GM12878 (cell line): ENCODE results near the gene RPL18. TPM values are rescaled to one million over a fixed set of nuclear protein-coding genes. Genes with fewer than 3 reads are reported as not detected.
A peak's percentile ranks its signal among the peaks of the same experiment; 100 is the strongest.

Experiments used
- CEBPB ChIP-seq, 2 experiments: fragments of 150-350 bp in 1 of 2; IDR thresholded peaks; 2 replicates each; pipeline ENCODE4 v1.6.1; 2012 to 2014; ENCODE audit warnings: low read depth in 2 of 2, low read length in 2 of 2, borderline replicate concordance in 1 of 2, inconsistent platforms in 1 of 2
- CHD4 ChIP-seq: fragments of 200-600 bp; sonication (generic); IDR thresholded peaks from 2 replicates; pipeline ENCODE4 v1.6.1; 2016; ENCODE audit warnings: mild to moderate bottlenecking
- EGR1 ChIP-seq, 2 experiments: IDR thresholded peaks; 1 replicate in 1 of 2; 2 replicates in 1 of 2; pipeline ENCODE4 v1.6.1; 2011 to 2012; ENCODE audit warnings: low read depth in 2 of 2, low read length in 2 of 2, borderline replicate concordance in 1 of 2, mild to moderate bottlenecking in 1 of 2, moderate library complexity in 1 of 2
- KLF5 ChIP-seq: fragments of 450-650 bp; IDR thresholded peaks from 2 replicates; pipeline ENCODE4 v1.6.1; 2014; ENCODE audit warnings: mild to moderate bottlenecking; ENCODE audit not compliant: partially characterized antibody
- POLR2A ChIP-seq: IDR thresholded peaks from 2 replicates; pipeline ENCODE4 v1.6.1; 2011; ENCODE audit warnings: low read depth, mild to moderate bottlenecking, low read length
- POLR2AphosphoS2 ChIP-seq: IDR thresholded peaks from 2 replicates; pipeline ENCODE4 v1.6.1; 2011; ENCODE audit warnings: low read depth, mild to moderate bottlenecking, low read length, improper control_type of control experiment, moderate library complexity
- RAD21 ChIP-seq: IDR thresholded peaks from 2 replicates; pipeline ENCODE4 v1.6.1; 2011; ENCODE audit warnings: mild to moderate bottlenecking, low read depth, low read length, moderate library complexity; ENCODE audit not compliant: insufficient read depth
- RUNX3 ChIP-seq: IDR thresholded peaks from 2 replicates; pipeline ENCODE4 v1.6.1; 2012; ENCODE audit warnings: low read length, inconsistent platforms
- SRF ChIP-seq, 2 experiments: IDR thresholded peaks; 2 replicates each; pipeline ENCODE4 v1.6.1; 2011; ENCODE audit warnings: low read depth in 2 of 2, low read length in 2 of 2, mild to moderate bottlenecking in 1 of 2, moderate library complexity in 1 of 2
- ZNF24 ChIP-seq: fragments of 450-650 bp; IDR thresholded peaks from 2 replicates; pipeline ENCODE4 v1.6.1; 2017; ENCODE audit warnings: antibody characterized with exemption, mild to moderate bottlenecking
- ZNF384 ChIP-seq: IDR thresholded peaks from 2 replicates; pipeline ENCODE4 v1.6.1; 2012; ENCODE audit warnings: low read depth, mild to moderate bottlenecking, low read length, improper control_type of control experiment, borderline replicate concordance
- polyA plus RNA-seq, 11 experiments: library from polyadenylated mRNA; depleted of rRNA in 4 of 11; unstranded in 6 of 11; stranded (reverse) in 5 of 11; fragments of >200 nt; fragmentation: Nextera tagmentation in 4 of 11; fragmentation: Illumina TruSeq in 1 of 11; extraction: Ambion mirVana in 4 of 11; extraction: Trizol in 1 of 11; gene quantifications; 1 replicate in 1 of 11; 2 replicates in 10 of 11; pipeline versions ENCODE4 v1.2.1 to v1.2.3, GENCODE V29; 2011 to 2016; ENCODE audit warnings: inconsistent platforms in 2 of 11, missing spikeins in 2 of 11, low read depth in 1 of 11
- total RNA-seq, 4 experiments: library from RNA; depleted of rRNA in 3 of 4; stranded (reverse); fragments of >200 nt in 3 of 4; fragmentation: Illumina TruSeq in 1 of 4; extraction: Trizol in 1 of 4; gene quantifications; 2 replicates each; pipeline versions ENCODE4 v1.2.1 to v1.2.3, GENCODE V29; 2013 to 2021
- TF ChIP-seq, protein P1 (sequence below): IDR thresholded peaks from 2 replicates; pipeline ENCODE4 v1.6.1; 2012; ENCODE audit warnings: mild to moderate bottlenecking, low read depth, low read length
- TF ChIP-seq, protein P2 (sequence below): fragments of 450-650 bp; IDR thresholded peaks from 2 replicates; pipeline ENCODE4 v1.6.1; 2014; ENCODE audit warnings: mild to moderate bottlenecking

RPL18 gene
- total and polyA plus RNA-seq, 10 of the 15 experiments (the other 5 are each of a cell fraction or from before 2014, with no cell fraction given): 393 to 4,267 (median 2,019) TPM

DNA sequence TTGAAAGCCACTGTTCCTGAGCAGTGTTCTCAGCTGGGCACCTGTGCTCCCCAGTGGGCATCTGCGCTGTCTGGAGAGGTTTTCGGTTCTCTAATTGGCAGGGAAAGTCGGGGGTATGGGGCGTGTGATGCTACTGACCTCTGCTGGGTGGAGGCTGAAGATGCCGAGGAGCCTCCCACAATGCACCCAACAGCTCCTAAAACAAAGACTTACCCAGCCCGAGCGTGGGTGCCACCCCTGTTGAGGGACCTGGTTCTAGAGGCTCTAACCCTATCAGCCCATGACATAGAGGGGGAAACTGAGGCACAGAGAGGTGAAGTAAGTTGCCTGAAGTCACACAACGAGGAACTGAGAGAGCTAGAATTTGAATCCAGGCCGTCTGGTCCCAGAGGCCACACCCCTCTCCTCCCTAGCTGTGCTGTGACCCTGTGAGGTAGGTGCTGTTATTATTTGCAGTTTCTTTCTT is 10.1 kb downstream of the RPL18 start (continued):
- TF ChIP-seq RUNX3 (no peak), SRF (IDR thresholded peaks at IDR 0.05; ENCODE audit: low read depth in 2 of 2, low read length in 2 of 2) (no peak), ZNF24 (no peak), EGR1 (IDR thresholded peaks at IDR 0.05; ENCODE audit: borderline replicate concordance in 1 of 2, low read depth in 2 of 2, low read length in 2 of 2) (no peak), POLR2AphosphoS2 (no peak), RAD21 (peak; percentile 74), KLF5 (no peak), ZNF384 (no peak), CHD4 (no peak), CEBPB (IDR thresholded peaks at IDR 0.05; ENCODE audit: borderline replicate concordance in 1 of 2, low read depth in 2 of 2, low read length in 2 of 2) (no peak), POLR2A (no peak)
- TF ChIP-seq, protein P1, sequence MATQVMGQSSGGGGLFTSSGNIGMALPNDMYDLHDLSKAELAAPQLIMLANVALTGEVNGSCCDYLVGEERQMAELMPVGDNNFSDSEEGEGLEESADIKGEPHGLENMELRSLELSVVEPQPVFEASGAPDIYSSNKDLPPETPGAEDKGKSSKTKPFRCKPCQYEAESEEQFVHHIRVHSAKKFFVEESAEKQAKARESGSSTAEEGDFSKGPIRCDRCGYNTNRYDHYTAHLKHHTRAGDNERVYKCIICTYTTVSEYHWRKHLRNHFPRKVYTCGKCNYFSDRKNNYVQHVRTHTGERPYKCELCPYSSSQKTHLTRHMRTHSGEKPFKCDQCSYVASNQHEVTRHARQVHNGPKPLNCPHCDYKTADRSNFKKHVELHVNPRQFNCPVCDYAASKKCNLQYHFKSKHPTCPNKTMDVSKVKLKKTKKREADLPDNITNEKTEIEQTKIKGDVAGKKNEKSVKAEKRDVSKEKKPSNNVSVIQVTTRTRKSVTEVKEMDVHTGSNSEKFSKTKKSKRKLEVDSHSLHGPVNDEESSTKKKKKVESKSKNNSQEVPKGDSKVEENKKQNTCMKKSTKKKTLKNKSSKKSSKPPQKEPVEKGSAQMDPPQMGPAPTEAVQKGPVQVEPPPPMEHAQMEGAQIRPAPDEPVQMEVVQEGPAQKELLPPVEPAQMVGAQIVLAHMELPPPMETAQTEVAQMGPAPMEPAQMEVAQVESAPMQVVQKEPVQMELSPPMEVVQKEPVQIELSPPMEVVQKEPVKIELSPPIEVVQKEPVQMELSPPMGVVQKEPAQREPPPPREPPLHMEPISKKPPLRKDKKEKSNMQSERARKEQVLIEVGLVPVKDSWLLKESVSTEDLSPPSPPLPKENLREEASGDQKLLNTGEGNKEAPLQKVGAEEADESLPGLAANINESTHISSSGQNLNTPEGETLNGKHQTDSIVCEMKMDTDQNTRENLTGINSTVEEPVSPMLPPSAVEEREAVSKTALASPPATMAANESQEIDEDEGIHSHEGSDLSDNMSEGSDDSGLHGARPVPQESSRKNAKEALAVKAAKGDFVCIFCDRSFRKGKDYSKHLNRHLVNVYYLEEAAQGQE: no peak
- TF ChIP-seq, protein P2, sequence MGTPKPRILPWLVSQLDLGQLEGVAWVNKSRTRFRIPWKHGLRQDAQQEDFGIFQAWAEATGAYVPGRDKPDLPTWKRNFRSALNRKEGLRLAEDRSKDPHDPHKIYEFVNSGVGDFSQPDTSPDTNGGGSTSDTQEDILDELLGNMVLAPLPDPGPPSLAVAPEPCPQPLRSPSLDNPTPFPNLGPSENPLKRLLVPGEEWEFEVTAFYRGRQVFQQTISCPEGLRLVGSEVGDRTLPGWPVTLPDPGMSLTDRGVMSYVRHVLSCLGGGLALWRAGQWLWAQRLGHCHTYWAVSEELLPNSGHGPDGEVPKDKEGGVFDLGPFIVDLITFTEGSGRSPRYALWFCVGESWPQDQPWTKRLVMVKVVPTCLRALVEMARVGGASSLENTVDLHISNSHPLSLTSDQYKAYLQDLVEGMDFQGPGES: no peak
